GM19193 (cell line): ENCODE data around the gene ME3.

Experiments
- POLR2A ChIP-seq: IDR thresholded peaks from 4 replicates; pipeline ENCODE4 v1.6.1; 2011; ENCODE audit not compliant: insufficient read depth, insufficient read length; ENCODE audit errors: extremely low read depth

ME3 gene

GRCh38 chr11:86477495-86478155 lies 194.8 kb downstream of the ME3 start:
- TF ChIP-seq POLR2A = no peak

GRCh38 chr11:86476109-86476861 lies 196.1 kb downstream of the ME3 start:
- TF ChIP-seq POLR2A = no peak

- TF ChIP-seq POLR2A = no peak
Measured at GRCh38 chr11:86475027-86475426, 197.4 kb downstream of the ME3 start.

- TF ChIP-seq POLR2A = no peak
Measured at GRCh38 chr11:86473991-86474833, 198.2 kb downstream of the ME3 start.

- no peak for TF ChIP-seq POLR2A
Measured at GRCh38 chr11:86469491-86470388, 202.7 kb downstream of the ME3 start.

- no peak for TF ChIP-seq POLR2A
Measured at GRCh38 chr11:86468169-86468568, 204.2 kb downstream of the ME3 start.

- TF ChIP-seq POLR2A = no peak
Measured at GRCh38 chr11:86464509-86465221, 207.8 kb downstream of the ME3 start.

- TF ChIP-seq POLR2A = no peak
Measured at GRCh38 chr11:86463955-86464354, 208.5 kb downstream of the ME3 start.

- no peak for TF ChIP-seq POLR2A
Measured at GRCh38 chr11:86463120-86463519, 209.3 kb downstream of the ME3 start.

- no peak for TF ChIP-seq POLR2A
Measured at GRCh38 chr11:86461892-86462291, 210.5 kb downstream of the ME3 start.

- no peak for TF ChIP-seq POLR2A
Measured at GRCh38 chr11:86460461-86461385, 211.7 kb downstream of the ME3 start.

- TF ChIP-seq POLR2A = no peak
Measured at GRCh38 chr11:86459682-86460460, 212.5 kb downstream of the ME3 start.
